ENCODE results near the gene FFAR1.

FFAR1 gene

DNA sequence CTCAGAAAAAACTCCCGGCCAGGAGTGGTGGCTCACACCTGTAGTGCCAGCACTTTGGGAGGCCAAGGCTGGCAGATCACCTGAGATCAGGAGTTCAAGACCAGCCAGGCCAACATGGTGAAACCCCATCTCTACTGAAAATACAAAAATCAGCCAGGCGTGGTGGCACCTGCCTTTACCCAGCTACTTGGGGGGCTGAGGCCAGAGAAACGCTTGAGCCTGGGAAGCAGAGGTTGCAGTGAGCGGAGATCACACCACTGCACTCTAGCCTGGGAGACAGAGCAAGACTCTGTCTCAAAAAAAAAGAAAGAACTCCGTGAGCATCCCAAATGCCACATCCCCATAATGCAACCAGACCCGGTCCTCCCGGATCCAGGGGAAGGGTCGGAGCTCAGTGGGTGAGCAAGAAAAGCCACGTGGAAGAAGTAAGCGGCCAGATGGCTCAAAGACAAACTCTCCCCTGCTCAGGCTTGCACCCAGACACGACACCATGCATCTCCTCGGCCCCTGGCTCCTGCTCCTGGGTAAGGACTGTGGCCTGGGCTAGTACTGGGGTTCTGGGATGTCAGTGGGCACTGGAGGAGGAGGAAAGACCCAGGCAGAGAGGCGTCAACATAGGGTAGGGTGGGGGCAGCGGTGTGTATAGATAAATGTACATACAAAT is 16.0 kb upstream of the FFAR1 start:
- DNase-seq: no peak
- in situ Hi-C loops (cut with HindIII; ENCODE audit: low pct_ligation_motif_present, low sequenced_read_pairs): no loop called here
- Histone ChIP-seq H3K27ac (no peak overlapping the region), H3K4me3 (ENCODE audit: low read depth, low read length) (no peak overlapping the region), H3K27me3 (replicated peaks) (no peaks in the 10 kb centered on the region), H3K36me3 (replicated peaks) (no peaks in the 10 kb centered on the region)
- TF ChIP-seq, protein P1, sequence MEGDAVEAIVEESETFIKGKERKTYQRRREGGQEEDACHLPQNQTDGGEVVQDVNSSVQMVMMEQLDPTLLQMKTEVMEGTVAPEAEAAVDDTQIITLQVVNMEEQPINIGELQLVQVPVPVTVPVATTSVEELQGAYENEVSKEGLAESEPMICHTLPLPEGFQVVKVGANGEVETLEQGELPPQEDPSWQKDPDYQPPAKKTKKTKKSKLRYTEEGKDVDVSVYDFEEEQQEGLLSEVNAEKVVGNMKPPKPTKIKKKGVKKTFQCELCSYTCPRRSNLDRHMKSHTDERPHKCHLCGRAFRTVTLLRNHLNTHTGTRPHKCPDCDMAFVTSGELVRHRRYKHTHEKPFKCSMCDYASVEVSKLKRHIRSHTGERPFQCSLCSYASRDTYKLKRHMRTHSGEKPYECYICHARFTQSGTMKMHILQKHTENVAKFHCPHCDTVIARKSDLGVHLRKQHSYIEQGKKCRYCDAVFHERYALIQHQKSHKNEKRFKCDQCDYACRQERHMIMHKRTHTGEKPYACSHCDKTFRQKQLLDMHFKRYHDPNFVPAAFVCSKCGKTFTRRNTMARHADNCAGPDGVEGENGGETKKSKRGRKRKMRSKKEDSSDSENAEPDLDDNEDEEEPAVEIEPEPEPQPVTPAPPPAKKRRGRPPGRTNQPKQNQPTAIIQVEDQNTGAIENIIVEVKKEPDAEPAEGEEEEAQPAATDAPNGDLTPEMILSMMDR (IDR thresholded peaks at IDR 0.05; ENCODE audit: low read depth, low read length, missing control alignments): no peak

DNA sequence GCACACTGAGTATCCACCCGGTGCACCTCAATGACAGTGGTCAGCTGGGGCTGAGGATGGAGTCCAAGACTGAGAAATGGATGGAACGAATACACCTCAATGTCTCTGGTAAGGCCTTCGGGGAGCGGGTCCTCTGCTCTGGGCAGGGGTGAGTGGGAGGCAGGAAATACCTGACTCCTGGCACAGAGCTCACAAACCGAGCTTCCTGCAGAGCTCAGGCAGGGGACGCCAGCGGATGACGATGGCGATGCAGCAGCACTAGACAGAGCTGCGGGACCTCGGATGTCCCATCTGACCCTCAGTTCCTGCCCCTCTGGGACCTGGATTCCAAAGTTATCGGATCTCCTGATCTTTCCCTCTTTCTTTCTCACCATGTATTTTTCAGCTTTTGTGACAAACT is 14.9 kb upstream of the FFAR1 start:
- H3K36me3 ChIP-seq (replicated peaks): no peaks in the 10 kb centered on the region
- H3K27ac ChIP-seq: no peak overlapping the region
- no peaks in the 10 kb centered on the region for H3K27me3 ChIP-seq (replicated peaks)
- TF ChIP-seq, protein P1 (IDR thresholded peaks at IDR 0.05; ENCODE audit: low read depth, low read length, missing control alignments): no peak
- no peak overlapping the region for H3K4me3 ChIP-seq (ENCODE audit: low read depth, low read length)
- no peak for DNase-seq
- in situ Hi-C loops (cut with HindIII; ENCODE audit: low pct_ligation_motif_present, low sequenced_read_pairs): no loop called here

GRCh38 chr19:35334144-35334753 is 13.5 kb upstream of the FFAR1 start:
- H3K27me3 ChIP-seq (replicated peaks): no peaks in the 10 kb centered on the region
- TF ChIP-seq, protein P1 (IDR thresholded peaks at IDR 0.05; ENCODE audit: low read depth, low read length, missing control alignments): no peak
- in situ Hi-C loops (cut with HindIII; ENCODE audit: low pct_ligation_motif_present, low sequenced_read_pairs): no loop called here
- no peak overlapping the region for H3K27ac ChIP-seq
- DNase-seq: no peak
- no peak overlapping the region for H3K4me3 ChIP-seq (ENCODE audit: low read depth, low read length)
- H3K36me3 ChIP-seq (replicated peaks): no peaks in the 10 kb centered on the region

- Histone ChIP-seq H3K27ac (no peak overlapping the region), H3K27me3 (replicated peaks) (no peaks in the 10 kb centered on the region), H3K4me3 (ENCODE audit: low read depth, low read length) (no peak overlapping the region), H3K36me3 (replicated peaks) (no peaks in the 10 kb centered on the region)
- no peak for DNase-seq
- TF ChIP-seq, protein P1 (IDR thresholded peaks at IDR 0.05; ENCODE audit: low read depth, low read length, missing control alignments): no peak
- in situ Hi-C loops (cut with HindIII; ENCODE audit: low pct_ligation_motif_present, low sequenced_read_pairs): no loop called here
Observed at GRCh38 chr19:35336166-35336955, 11.3 kb upstream of the FFAR1 start.

GRCh38 chr19:35337097-35337983 is 10.4 kb upstream of the FFAR1 start:
- no peak for DNase-seq
- H3K36me3 ChIP-seq (replicated peaks): no peaks in the 10 kb centered on the region
- TF ChIP-seq, protein P1 (IDR thresholded peaks at IDR 0.05; ENCODE audit: low read depth, low read length, missing control alignments): no peak
- no peak overlapping the region for H3K27ac ChIP-seq
- H3K27me3 ChIP-seq (replicated peaks): no peaks in the 10 kb centered on the region
- in situ Hi-C loops (cut with HindIII; ENCODE audit: low pct_ligation_motif_present, low sequenced_read_pairs): no loop called here
- H3K4me3 ChIP-seq (ENCODE audit: low read depth, low read length): no peak overlapping the region

Measured in brain microvascular endothelial cell (primary cell).